Hematopoietic multipotent progenitor cell treated with erythropoietin and hydrocortisone succinate and interleukin-3 and kit ligand, for 15 days (in vitro differentiated cells): ENCODE results near the gene FMN2.
"Not testable (repeated sequence)": the region's sequence is repeated elsewhere in the genome, so short reads cannot be mapped to it uniquely, and the experiment has no call there.

Experiments used
- DNase-seq: peaks from one replicate; pipeline ENCODE4 v3.0.0-alpha.2; 2015; ENCODE audit warnings: low spot score

FMN2 gene

DNA sequence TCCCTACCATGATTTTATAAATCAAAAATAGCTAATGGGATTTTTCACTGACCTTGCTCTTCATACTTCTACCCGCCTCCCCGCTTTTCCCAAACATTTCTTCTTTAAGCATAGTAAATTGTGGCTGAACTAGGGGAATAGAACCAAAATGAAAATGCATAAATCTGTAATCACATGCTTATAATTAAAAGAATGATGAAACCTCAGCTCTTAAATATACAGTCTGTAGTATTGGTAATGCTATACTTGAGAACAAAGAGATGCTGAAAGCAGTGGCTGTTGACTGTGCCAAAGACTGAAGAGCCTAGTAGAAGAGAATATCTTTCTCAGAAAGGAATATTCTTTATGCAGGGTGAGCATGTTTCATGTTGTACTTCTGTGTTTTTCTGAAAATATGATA, 271.1 kb downstream of the FMN2 start:
- no peak for DNase-seq

DNA sequence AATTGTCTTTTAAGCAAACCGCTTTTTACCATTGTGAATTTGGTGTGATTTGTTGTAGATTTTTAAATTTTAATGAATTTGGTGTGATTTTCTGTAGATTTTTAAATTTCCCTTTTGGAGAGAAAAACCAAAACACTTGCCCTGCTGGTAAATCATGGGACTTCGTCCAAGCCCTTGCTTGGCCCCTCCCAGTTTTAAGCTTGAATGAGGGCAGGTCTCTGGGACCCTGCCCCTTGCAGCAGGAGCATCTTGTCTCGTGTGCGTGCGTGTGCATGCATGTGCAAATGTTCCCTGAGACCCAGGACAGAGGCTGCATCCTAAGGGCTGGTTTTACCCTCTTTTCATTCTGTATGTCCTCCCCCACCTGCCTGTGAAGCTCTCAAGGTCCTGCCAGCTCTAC, 271.6 kb downstream of the FMN2 start:
- no peak for DNase-seq

DNA sequence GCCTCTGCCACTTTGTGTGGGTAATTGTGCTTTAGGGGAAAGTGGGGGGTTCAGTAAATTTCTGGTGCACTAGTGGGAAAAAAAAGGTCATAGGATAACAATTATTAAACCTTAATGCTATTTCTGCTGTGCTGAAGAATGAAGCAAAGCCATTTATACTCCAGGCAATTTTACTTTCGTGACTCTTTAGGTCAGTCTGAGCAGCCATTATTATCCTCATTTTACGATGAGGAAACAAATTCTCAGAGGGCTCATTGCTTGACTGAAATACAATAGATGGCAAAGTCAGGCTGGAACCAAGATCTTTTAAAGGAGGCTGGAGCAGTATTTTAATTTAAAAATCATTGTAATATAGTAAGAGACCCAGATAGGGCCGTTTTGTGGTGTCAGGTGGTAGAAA, 272.2 kb downstream of the FMN2 start:
- DNase-seq = no peak

DNA sequence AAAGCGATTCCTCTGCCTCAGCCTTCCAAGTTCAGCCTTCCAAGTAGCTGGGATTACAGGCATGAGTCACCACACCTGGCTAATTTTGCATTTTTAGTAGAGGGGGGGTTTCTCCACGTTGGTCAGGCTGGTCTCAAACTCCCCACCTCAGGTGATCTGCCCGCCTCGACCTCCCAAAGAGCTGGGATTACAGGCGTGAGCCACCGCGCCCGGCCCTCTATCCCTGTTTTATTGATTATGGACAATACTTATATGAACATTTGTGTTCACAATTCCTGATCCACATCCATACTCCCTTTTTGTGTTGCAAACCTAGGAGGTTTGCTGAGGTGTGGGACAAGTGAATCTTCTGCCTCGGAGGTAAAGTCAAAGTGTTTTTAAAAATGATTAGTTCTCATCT, 275.0 kb downstream of the FMN2 start:
- no peak for DNase-seq

DNA sequence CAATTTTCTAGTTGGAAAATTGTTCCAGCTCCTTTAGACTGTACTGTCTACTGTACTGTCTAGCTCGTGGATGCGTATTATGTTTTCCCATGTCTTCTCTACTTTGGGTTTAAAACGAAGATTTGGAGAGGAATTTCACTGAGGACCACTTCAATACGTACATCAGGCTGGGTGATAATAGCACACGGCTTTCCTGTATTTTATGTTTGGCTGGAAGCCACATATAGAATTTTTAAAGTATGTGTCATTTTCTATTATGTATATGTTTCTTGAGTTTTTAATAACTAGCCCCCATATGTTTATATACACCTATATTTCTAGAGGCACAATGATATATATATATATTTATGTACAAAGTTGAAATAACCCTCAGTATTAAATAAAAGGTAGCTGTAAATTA, 293.9 kb downstream of the FMN2 start:
- DNase-seq = no peak

DNA sequence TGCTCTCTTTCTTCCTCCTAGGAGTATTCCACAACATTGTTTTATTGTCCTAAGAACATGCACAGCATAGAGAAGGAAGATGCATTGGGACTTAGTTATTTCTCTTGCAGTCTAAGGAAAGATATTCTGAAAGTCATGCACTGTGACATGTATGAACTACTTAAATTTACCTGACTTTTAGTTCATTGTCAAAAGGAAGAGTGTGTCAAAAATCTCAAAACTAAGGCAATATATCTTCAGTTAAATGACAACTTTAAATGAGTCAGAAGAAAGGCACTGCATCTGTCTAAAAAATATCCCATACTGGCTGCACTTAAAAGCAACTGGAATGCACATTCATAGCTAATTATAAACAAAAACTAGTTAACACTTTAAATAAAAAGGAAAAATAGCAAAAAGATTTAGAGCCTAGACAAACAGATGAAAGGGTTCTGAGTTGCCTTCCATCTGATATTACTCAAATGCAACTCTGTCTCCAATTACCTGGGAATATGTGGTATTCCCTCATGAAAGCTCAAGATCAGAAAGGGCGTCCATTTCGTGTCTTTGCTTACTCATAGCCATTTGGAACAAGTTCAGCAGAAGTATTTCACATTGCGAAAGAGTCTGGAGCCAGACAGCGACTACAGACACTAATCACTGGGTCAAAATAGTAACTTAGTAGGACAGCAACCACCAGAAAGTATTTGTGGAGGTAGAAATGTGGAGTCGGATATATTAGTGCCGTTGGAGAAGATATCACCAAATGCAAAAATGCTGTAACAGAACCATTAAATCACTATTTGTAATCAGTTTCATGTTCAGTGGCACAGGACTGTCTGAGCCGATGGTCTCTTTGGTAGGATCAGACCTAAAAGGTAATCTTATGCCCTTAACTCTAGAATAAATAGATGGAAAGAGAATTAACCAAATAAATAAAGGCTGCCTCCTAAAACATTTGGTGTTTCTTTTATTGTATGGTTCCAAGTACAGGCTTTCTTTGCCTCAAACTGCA, 294.6 kb downstream of the FMN2 start:
- no peak for DNase-seq

- DNase-seq = no peak
These were observed 295.4 kb downstream of the FMN2 start for GRCh38 chr1:240387051-240387450.

GRCh38 chr1:240391660-240392260, 300.1 kb downstream of the FMN2 start:
- DNase-seq = no peak

- DNase-seq = no peak
These were observed 302.7 kb downstream of the FMN2 start for GRCh38 chr1:240394353-240394752.

GRCh38 chr1:240395336-240395735, 303.7 kb downstream of the FMN2 start:
- DNase-seq = no peak

- DNase-seq = no peak
These were observed 307.7 kb downstream of the FMN2 start for GRCh38 chr1:240399381-240399780.

DNA sequence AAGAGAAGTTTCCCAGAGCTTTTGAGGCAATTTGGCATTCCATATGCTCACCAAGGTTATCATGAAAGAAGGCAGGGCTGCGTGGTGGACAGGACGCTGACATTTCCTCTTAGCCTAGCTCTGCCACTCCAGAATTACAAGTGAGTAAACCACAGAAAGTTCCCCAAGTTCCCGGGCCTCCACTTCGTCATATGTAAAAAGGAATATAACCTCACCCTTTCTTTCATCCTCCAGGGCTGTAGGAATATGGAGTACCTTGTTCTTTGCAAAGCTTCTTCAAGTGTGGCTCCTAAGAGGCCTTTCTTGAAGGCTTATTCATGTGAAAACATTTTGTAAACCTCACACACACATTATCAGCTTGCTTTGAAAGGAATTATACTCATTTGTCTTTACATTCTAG, 310.0 kb downstream of the FMN2 start:
- no peak for DNase-seq

GRCh38 chr1:240402326-240402725, 310.6 kb downstream of the FMN2 start:
- DNase-seq = no peak

DNA sequence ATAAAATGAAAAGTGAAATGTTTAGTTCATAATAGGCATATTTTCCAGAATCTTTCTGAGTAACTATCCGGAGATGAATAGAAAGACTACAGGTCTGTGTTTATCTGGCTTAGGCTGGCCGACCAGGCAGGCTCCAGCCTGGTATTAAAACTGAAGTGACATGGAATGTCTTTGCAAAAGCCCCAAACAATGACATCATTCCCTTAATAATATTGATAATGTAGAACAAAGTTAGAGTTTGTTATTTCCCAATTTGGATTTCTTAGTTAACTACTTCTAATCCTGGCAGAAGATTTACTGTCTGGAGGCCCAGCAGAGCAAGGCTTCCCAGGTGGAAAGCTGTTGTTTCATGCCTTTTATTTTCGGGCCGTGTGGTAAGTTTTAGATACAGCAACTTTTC, 312.6 kb downstream of the FMN2 start:
- DNase-seq = no peak

DNA sequence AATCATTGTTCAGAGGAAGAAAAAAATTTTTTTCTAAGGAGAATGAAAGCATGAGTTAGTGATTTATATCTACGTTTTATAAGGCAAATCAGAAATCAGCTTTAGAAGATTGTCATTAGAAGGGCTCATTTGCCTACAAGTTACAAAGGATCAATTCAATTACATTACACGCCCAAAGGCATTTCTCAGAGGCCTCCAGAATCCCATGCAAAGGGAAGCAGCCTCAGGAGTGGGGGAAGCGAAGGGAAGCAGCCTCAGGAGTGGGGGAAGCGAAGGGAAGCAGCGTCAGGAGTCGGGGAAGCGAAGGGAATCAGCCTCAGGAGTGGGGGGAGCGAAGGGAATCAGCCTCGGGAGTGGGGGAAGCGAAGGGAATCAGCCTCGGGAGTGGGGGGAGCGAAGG, 314.1 kb downstream of the FMN2 start:
- no peak for DNase-seq

DNA sequence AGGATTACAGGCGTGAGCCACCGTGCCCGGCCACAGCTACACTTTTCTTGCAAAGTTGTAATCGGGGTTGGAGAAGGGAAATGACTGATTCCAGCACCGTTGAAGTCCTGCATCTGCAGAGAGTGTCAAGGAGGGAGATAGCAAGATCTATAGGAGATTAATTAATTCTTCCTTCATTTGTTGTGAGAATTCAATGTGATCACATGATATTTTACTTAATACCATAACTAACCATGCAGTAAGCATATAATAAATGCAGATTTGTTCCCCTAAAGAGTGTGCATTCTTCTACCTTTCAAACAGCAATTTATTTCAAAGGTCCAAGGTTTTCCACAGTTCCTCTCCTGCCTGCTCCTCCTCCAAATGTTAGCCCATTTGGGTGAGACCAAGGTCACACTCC, 315.7 kb downstream of the FMN2 start:
- no peak for DNase-seq

DNA sequence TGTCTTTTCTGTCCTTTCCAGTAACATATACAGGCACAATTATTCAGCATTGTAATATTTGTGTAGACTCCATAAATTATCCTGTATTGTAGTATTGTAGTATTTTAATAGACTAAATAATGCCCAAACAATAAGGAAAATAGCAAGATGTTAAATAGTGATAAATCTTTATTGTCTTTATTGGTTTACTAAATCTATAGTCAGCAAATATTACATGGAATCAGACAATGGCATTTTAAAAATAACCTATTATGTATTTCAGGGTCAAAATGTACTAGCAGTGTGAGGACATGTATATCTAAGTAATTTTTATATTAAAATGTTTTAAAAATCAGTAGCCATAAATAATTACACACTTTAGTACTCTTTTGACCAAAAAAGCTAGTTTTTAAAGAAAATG, 317.9 kb downstream of the FMN2 start:
- no peak for DNase-seq

DNA sequence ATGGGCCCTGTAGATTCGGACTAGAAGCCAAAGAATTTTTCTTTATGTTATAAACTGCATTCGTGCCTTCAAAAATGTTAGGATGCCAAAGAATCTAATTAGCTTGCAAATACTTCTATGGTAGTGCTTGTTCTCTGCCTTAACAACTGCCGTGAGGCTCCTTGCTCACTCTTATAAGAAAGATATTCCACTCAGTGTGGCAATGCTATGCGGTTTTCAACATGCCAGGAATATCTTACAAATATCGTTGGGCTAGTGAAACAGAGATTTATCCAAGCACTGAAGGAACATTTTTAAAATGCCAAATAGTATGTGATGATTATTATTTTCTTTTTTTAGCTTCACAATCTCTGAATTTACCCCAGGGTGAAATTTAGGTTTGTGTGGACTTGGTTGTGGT, 322.0 kb downstream of the FMN2 start:
- no peak for DNase-seq

DNA sequence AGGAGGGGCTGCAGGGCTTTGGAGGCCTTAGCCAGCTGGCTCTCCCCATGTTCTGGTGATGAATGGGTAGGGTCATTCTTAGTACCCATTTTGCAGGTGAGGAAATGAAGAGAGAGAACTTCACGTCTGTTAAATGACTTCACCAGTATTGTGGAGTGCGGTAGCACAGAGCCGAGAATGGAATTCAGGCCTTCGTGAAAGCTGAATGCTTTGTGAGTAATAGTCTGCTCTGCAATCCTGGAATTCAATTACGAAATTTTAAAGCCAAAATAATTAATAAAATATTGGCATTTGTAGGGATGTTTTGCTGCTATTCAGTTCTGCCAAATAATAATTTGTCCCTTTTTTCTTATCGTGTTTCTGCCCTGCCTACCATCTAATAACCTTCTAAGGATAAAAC, 322.6 kb downstream of the FMN2 start:
- no peak for DNase-seq

- not testable (repeated sequence) for DNase-seq
These were observed 323.3 kb downstream of the FMN2 start for GRCh38 chr1:240415011-240415410.

DNA sequence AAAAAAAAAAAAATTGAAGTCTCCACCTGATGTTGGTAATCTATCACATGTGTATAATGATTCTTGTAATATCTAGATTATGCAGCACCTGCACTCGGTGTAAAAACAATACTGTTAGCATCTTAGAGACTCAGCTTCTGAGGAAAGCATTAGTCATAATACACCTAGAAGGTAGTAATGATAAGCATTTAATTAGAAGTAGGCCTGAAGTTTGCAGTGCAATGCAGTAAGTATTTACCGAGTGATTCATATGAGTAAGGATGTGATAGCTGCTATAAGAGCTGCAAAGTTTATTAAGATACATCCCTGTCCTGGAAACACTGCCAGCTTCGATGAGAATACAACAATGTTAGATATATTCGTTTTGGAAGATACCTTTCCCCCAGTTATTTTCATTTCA, 323.8 kb downstream of the FMN2 start:
- DNase-seq = no peak

GRCh38 chr1:240417317-240417716, 325.6 kb downstream of the FMN2 start:
- no peak for DNase-seq

DNA sequence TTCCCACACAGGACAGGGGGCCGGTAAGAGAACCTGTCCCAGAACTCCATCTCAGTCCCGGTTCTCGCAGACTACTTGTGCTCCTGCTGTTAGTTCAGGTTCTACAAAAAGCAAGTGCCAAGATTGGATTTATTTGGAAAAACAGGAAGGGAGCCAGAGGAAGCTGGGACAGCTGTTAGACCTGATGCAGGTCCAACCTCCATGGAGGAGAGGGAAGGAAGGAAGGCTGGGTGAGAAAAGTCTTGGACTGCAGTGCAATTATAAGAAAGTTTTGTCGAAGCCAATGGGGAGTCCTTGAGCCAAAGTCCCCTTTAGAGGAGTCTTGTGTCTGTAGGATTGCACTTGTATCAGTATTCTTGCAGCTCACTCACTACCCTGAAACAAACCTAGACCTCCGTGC, 329.1 kb downstream of the FMN2 start:
- no peak for DNase-seq
